Esophagus squamous epithelium (tissue), 4 donors: ENCODE results near the gene ACD.

Source experiments
- POLR2A ChIP-seq, 4 donors: fragments of 450-650 bp; IDR thresholded peaks; one replicate each; pipeline ENCODE4 v1.6.1; 2017; ENCODE audit warnings: antibody characterized with exemption in 4 of 4, mild to moderate bottlenecking in 4 of 4, moderate library complexity in 3 of 4
- TF ChIP-seq, protein P1 (sequence below), 6 experiments: fragments of 450-650 bp in 4 of 6; fragments of 200-600 bp in 2 of 6; sonication (generic) in 2 of 6; IDR thresholded peaks; one replicate each; pipeline ENCODE4 v1.5.1; 2016 to 2019; ENCODE audit warnings: antibody characterized with exemption in 6 of 6, mild to moderate bottlenecking in 4 of 6, moderate library complexity in 4 of 6

DNA sequence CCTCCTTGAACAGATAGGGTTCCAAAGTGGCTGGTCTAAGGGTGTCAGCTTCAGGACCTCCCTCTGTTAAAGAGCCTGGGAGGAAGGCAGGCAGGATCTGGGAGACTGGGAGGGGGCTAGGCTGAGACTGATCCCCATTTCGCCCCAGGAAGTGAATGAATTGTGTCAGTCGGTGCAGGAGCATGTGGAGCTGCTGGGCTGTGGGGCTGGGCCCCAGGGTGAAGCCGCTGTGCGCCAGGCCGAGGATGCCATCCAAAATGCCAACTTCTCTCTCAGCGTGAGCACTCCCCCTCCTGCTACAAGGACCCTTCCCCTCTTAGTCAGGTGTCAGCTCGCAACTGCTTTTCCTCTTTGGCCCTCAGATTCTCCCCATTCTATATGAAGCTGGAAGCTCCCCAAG, 9.0 kb downstream of the ACD start:
- TF ChIP-seq, protein P1, sequence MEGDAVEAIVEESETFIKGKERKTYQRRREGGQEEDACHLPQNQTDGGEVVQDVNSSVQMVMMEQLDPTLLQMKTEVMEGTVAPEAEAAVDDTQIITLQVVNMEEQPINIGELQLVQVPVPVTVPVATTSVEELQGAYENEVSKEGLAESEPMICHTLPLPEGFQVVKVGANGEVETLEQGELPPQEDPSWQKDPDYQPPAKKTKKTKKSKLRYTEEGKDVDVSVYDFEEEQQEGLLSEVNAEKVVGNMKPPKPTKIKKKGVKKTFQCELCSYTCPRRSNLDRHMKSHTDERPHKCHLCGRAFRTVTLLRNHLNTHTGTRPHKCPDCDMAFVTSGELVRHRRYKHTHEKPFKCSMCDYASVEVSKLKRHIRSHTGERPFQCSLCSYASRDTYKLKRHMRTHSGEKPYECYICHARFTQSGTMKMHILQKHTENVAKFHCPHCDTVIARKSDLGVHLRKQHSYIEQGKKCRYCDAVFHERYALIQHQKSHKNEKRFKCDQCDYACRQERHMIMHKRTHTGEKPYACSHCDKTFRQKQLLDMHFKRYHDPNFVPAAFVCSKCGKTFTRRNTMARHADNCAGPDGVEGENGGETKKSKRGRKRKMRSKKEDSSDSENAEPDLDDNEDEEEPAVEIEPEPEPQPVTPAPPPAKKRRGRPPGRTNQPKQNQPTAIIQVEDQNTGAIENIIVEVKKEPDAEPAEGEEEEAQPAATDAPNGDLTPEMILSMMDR (IDR thresholded peaks at IDR 0.05), result no peak
- TF ChIP-seq POLR2A (IDR thresholded peaks at IDR 0.05), result no peak
